ENCODE results near the gene SAT2. TPM values are rescaled to one million over a fixed set of nuclear protein-coding genes. Genes with fewer than 3 reads are reported as not detected.

Gene SAT2
- total and polyA plus RNA-seq, 2 of the 13 experiments (the other 11 are each of a cell fraction or from before 2014, with no cell fraction given) = 37.6 to 93.7 TPM

DNA sequence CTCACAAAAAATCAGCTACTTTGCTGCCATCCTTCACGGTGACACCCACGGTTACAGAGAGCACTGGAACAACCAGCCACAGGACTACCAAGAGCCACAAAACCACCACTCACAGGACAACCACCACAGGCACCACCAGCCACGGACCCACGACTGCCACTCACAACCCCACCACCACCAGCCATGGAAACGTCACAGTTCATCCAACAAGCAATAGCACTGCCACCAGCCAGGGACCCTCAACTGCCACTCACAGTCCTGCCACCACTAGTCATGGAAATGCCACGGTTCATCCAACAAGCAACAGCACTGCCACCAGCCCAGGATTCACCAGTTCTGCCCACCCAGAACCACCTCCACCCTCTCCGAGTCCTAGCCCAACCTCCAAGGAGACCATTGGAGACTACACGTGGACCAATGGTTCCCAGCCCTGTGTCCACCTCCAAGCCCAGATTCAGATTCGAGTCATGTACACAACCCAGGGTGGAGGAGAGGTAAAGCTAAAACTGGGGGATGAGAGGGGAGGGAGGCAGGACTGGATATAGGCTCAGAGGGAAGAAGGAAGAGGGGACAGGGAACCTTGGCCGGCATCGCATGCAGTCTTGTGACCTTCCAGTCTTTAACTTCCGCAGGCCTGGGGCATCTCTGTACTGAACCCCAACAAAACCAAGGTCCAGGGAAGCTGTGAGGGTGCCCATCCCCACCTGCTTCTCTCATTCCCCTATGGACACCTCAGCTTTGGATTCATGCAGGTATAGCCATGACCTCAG, 47.6 kb downstream of the SAT2 start:
- WGBS (ENCODE audit: low lambda C conversion rate) = 66% methylated on average over 11 of the region's 12 CpGs
- FAIRE-seq (no peak), ATAC-seq (peak; percentile 2), DNase-seq (ENCODE audit: low spot score) (no peak)
- Histone ChIP-seq H3K36me3 (replicated peaks in 1 of 2; ENCODE audit: control insufficient read depth in 1 of 2, insufficient read depth in 2 of 2, low read length in 2 of 2) (peaks cover 8 to 39% of the 10 kb centered on the region in 2 experiments), H3K4me1 (ENCODE audit: insufficient read depth, low read length) (peaks cover 82% of the 10 kb centered on the region), H3K9me3 (ENCODE audit: low read length) (no peaks in the 10 kb centered on the region), H3K4me3 (replicated peaks in 1 of 3; ENCODE audit: insufficient read depth in 1 of 3, low read depth in 2 of 3, low read length in 3 of 3) (peak overlapping the region in 2 of 3 experiments; percentile 17 to 58; a peak in 4 of 6 replicates), H3K4me2 (ENCODE audit: low read depth, low read length) (peak overlapping the region; percentile 72), H3K9ac (ENCODE audit: insufficient read depth, low read depth, low read length) (peak overlapping the region; percentile 75), H4K20me1 (ENCODE audit: insufficient read depth, low read length) (peaks cover 43% of the 10 kb centered on the region), H2AFZ (ENCODE audit: low read length) (no peak overlapping the region), H3K27me3 (ENCODE audit: control insufficient read depth in 1 of 2, insufficient read depth in 2 of 2, low read length in 2 of 2) (no peaks in the 10 kb centered on the region; a peak in 1 of 5 replicates), H3K27ac (ENCODE audit: extremely low read length, insufficient read depth, low read length) (peak overlapping the region; percentile 88), H3K79me2 (ENCODE audit: insufficient read depth, low read length) (peaks cover 40% of the 10 kb centered on the region)
- in situ Hi-C loops (cut with HindIII; ENCODE audit: extremely low pct_ligation_motif_present, low pct_unique_long_range_greater_than_20kb) = loop anchor here (10.0 kb wide), 1 partner anchor 265 kb away; no protein-coding TSS in a partner anchor
- intact Hi-C loops (cut with micrococcal nuclease; ENCODE audit: unreplicated experiment) = no loop called here
- POLR2A ChIA-PET = interaction anchor here (0.7 to 3.6 kb wide), 19 partner anchors 8 to 544 kb away, joined by 3 to 37 read pairs (median 4); partner anchors contain the start of genes CHRNB1, FXR2, POLR2A and SAT2
- no TSS peak for BruUV-seq (replicated peaks)
- CTCF ChIA-PET (ENCODE audit: low intra/inter-chr PET ratio, low total read pairs) = no interaction called here
- TF ChIP-seq, protein P1, sequence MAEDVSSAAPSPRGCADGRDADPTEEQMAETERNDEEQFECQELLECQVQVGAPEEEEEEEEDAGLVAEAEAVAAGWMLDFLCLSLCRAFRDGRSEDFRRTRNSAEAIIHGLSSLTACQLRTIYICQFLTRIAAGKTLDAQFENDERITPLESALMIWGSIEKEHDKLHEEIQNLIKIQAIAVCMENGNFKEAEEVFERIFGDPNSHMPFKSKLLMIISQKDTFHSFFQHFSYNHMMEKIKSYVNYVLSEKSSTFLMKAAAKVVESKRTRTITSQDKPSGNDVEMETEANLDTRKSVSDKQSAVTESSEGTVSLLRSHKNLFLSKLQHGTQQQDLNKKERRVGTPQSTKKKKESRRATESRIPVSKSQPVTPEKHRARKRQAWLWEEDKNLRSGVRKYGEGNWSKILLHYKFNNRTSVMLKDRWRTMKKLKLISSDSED (CRISPR knock-in tag; IDR thresholded peaks at IDR 0.05) = no peak
- TF ChIP-seq FOXA3 (CRISPR knock-in tag; IDR thresholded peaks at IDR 0.05) = no peak
- no peak for TF ChIP-seq ZNF20 (CRISPR knock-in tag; IDR thresholded peaks at IDR 0.05)
- no peak for TF ChIP-seq ADNP (CRISPR knock-in tag; IDR thresholded peaks at IDR 0.05)
- no peak for TF ChIP-seq NR2F2 (IDR thresholded peaks at IDR 0.05; ENCODE audit: borderline replicate concordance, low read depth)
- TF ChIP-seq, protein P2, sequence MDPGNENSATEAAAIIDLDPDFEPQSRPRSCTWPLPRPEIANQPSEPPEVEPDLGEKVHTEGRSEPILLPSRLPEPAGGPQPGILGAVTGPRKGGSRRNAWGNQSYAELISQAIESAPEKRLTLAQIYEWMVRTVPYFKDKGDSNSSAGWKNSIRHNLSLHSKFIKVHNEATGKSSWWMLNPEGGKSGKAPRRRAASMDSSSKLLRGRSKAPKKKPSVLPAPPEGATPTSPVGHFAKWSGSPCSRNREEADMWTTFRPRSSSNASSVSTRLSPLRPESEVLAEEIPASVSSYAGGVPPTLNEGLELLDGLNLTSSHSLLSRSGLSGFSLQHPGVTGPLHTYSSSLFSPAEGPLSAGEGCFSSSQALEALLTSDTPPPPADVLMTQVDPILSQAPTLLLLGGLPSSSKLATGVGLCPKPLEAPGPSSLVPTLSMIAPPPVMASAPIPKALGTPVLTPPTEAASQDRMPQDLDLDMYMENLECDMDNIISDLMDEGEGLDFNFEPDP (CRISPR knock-in tag; conservative IDR thresholded peaks at IDR 0.05) = 0 out of 2 replicates have a peak, but pooled peaks have one; percentile 55
- no peak for TF ChIP-seq ZNF160 (CRISPR knock-in tag; IDR thresholded peaks at IDR 0.05)
- no peak for TF ChIP-seq SYNCRIP (IDR thresholded peaks at IDR 0.05; ENCODE audit: insufficient read depth, low read depth, low read length)
- TF ChIP-seq, protein P3, sequence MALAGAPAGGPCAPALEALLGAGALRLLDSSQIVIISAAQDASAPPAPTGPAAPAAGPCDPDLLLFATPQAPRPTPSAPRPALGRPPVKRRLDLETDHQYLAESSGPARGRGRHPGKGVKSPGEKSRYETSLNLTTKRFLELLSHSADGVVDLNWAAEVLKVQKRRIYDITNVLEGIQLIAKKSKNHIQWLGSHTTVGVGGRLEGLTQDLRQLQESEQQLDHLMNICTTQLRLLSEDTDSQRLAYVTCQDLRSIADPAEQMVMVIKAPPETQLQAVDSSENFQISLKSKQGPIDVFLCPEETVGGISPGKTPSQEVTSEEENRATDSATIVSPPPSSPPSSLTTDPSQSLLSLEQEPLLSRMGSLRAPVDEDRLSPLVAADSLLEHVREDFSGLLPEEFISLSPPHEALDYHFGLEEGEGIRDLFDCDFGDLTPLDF (CRISPR knock-in tag; IDR thresholded peaks at IDR 0.05) = no peak
- TF ChIP-seq PAX8 (CRISPR knock-in tag; IDR thresholded peaks at IDR 0.05; ENCODE audit: borderline replicate concordance) = 0 out of 2 replicates have a peak, but pooled peaks have one; percentile 36
- TF ChIP-seq GLI4 (CRISPR knock-in tag; IDR thresholded peaks at IDR 0.05; ENCODE audit: borderline replicate concordance) = no peak
- TF ChIP-seq MTF2 (CRISPR knock-in tag; IDR thresholded peaks at IDR 0.05; ENCODE audit: borderline replicate concordance) = no peak
- peak; percentile 95 for TF ChIP-seq AGO1 (IDR thresholded peaks at IDR 0.05; ENCODE audit: low read depth, low read length, poor library complexity, severe bottlenecking)
- no peak for TF ChIP-seq ZNF788 (CRISPR knock-in tag; IDR thresholded peaks at IDR 0.05; ENCODE audit: borderline replicate concordance)
- TF ChIP-seq, protein P4, sequence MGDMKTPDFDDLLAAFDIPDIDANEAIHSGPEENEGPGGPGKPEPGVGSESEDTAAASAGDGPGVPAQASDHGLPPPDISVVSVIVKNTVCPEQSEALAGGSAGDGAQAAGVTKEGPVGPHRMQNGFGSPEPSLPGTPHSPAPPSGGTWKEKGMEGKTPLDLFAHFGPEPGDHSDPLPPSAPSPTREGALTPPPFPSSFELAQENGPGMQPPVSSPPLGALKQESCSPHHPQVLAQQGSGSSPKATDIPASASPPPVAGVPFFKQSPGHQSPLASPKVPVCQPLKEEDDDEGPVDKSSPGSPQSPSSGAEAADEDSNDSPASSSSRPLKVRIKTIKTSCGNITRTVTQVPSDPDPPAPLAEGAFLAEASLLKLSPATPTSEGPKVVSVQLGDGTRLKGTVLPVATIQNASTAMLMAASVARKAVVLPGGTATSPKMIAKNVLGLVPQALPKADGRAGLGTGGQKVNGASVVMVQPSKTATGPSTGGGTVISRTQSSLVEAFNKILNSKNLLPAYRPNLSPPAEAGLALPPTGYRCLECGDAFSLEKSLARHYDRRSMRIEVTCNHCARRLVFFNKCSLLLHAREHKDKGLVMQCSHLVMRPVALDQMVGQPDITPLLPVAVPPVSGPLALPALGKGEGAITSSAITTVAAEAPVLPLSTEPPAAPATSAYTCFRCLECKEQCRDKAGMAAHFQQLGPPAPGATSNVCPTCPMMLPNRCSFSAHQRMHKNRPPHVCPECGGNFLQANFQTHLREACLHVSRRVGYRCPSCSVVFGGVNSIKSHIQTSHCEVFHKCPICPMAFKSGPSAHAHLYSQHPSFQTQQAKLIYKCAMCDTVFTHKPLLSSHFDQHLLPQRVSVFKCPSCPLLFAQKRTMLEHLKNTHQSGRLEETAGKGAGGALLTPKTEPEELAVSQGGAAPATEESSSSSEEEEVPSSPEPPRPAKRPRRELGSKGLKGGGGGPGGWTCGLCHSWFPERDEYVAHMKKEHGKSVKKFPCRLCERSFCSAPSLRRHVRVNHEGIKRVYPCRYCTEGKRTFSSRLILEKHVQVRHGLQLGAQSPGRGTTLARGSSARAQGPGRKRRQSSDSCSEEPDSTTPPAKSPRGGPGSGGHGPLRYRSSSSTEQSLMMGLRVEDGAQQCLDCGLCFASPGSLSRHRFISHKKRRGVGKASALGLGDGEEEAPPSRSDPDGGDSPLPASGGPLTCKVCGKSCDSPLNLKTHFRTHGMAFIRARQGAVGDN (CRISPR knock-in tag; IDR thresholded peaks at IDR 0.05) = peak; percentile 39; the same call in 1 of the 2 replicates

All from HepG2 (cell line).